Prostate gland (tissue), 2 donors: ENCODE measurements around the gene LIPC. TPM values are rescaled to one million over a fixed set of nuclear protein-coding genes. Genes with fewer than 3 reads are reported as not detected.

ENCODE experiments used
- DNase-seq: peaks from one replicate; pipeline ENCODE4 v3.0.0-alpha.2; 2019; ENCODE audit warnings: low spot score
- H3K27ac ChIP-seq, 2 donors: fragments of 200-600 bp; sonication (generic); 2 replicates each; pipeline ENCODE4 v1.5.1; 2017 to 2019
- H3K27me3 ChIP-seq: fragments of 200-600 bp; sonication (generic); replicated peaks from 2 replicates; pipeline ENCODE4 v1.5.1; 2019; ENCODE audit not compliant: insufficient read depth
- H3K36me3 ChIP-seq, 2 donors: fragments of 200-600 bp; sonication (generic); 1 replicate in 1 of 2; 2 replicates in 1 of 2; pipeline versions ENCODE4 v1.5.1 to v1.8.1; 2017 to 2019
- H3K4me1 ChIP-seq: fragments of 200-600 bp; sonication (generic); replicated peaks from 2 replicates; pipeline ENCODE4 v1.5.1; 2019
- H3K4me3 ChIP-seq, 2 donors: fragments of 200-600 bp; sonication (generic); 2 replicates each; pipeline ENCODE4 v1.5.1; 2017 to 2019
- H3K9me3 ChIP-seq: fragments of 200-600 bp; sonication (generic); 2 replicates; pipeline ENCODE4 v1.5.1; 2017
- CTCF ChIP-seq, 4 experiments: fragments of 200-600 bp in 2 of 4; fragments of 450-650 bp in 2 of 4; sonication (generic) in 2 of 4; IDR thresholded peaks; 1 replicate in 3 of 4; 2 replicates in 1 of 4; pipeline ENCODE4 v1.5.1; 2016 to 2019; ENCODE audit warnings: antibody characterized with exemption in 4 of 4, mild to moderate bottlenecking in 2 of 4, moderate library complexity in 2 of 4
- POLR2A ChIP-seq: fragments of 450-650 bp; IDR thresholded peaks from one replicate; pipeline ENCODE4 v1.6.1; 2016; ENCODE audit warnings: antibody characterized with exemption, mild to moderate bottlenecking
- POLR2AphosphoS5 ChIP-seq: sonication (generic); formaldehyde crosslinking; IDR thresholded peaks from one replicate; pipeline ENCODE4 v1.6.1; 2017; ENCODE audit warnings: antibody characterized with exemption
- WGBS: methylation state at CpG from one replicate; pipeline ENCODE4 v1.1.5; 2018; 5-methylcytosine and 5-hydroxymethylcytosine counted together
- intact Hi-C: fragments of 100-400 bp; cut with DNase I; formaldehyde crosslinking; loops from one replicate; pipeline ENCODE4 v1.14.2; 2022
- total RNA-seq, 2 donors: library from RNA; depleted of rRNA; stranded (reverse); fragments of >200 nt; gene quantifications; one replicate each; pipeline ENCODE4 v1.1.0, GENCODE V29; 2016

Gene LIPC
- total RNA-seq, 2 donors from 2014 or later = 0.14 TPM; not detected in 1

GRCh38 chr15:58546066-58546591 lies 114.3 kb downstream of the LIPC start:
- H3K27me3 ChIP-seq = no peaks in the 10 kb centered on the region
- intact Hi-C loops = no loop called here
- no peak overlapping the region for H3K27ac ChIP-seq
- H3K9me3 ChIP-seq = no peaks in the 10 kb centered on the region
- no peak for TF ChIP-seq POLR2A
- TF ChIP-seq CTCF (IDR thresholded peaks at IDR 0.05) = no peak
- no peak for TF ChIP-seq POLR2AphosphoS5
- H3K36me3 ChIP-seq = no peaks in the 10 kb centered on the region
- WGBS = 95% methylated on average over 9 of the region's 9 CpGs
- no peak overlapping the region for H3K4me3 ChIP-seq
- H3K4me1 ChIP-seq = no peaks in the 10 kb centered on the region
- no peak for DNase-seq

- Histone ChIP-seq H3K4me3 (no peak overlapping the region), H3K27me3 (no peaks in the 10 kb centered on the region), H3K9me3 (no peaks in the 10 kb centered on the region), H3K36me3 (no peaks in the 10 kb centered on the region), H3K27ac (no peak overlapping the region), H3K4me1 (no peaks in the 10 kb centered on the region)
- intact Hi-C loops = no loop called here
- no peak for DNase-seq
- 76% methylated on average over 13 of the region's 13 CpGs for WGBS
- TF ChIP-seq POLR2A (no peak), CTCF (IDR thresholded peaks at IDR 0.05) (no peak), POLR2AphosphoS5 (no peak)
These were observed 115.1 kb downstream of the LIPC start for GRCh38 chr15:58546635-58547627.

GRCh38 chr15:58547628-58548307 lies 116.0 kb downstream of the LIPC start:
- DNase-seq = no peak
- no peak for TF ChIP-seq CTCF (IDR thresholded peaks at IDR 0.05)
- no peak for TF ChIP-seq POLR2AphosphoS5
- TF ChIP-seq POLR2A = no peak
- Histone ChIP-seq H3K27me3 (no peaks in the 10 kb centered on the region), H3K4me3 (no peak overlapping the region), H3K4me1 (peaks cover 3% of the 10 kb centered on the region), H3K27ac (no peak overlapping the region), H3K9me3 (no peaks in the 10 kb centered on the region), H3K36me3 (no peaks in the 10 kb centered on the region)
- WGBS = 96% methylated on average over 9 of the region's 9 CpGs
- intact Hi-C loops = loop anchor here (2.0 kb wide), 1 partner anchor 215 kb away; no protein-coding TSS in a partner anchor

- H3K27me3 ChIP-seq = no peaks in the 10 kb centered on the region
- DNase-seq = no peak
- no peak overlapping the region for H3K4me3 ChIP-seq
- TF ChIP-seq CTCF (IDR thresholded peaks at IDR 0.05) (no peak), POLR2A (no peak), POLR2AphosphoS5 (no peak)
- peaks cover 3% of the 10 kb centered on the region for H3K4me1 ChIP-seq
- no peaks in the 10 kb centered on the region for H3K9me3 ChIP-seq
- H3K27ac ChIP-seq = no peak overlapping the region
- WGBS = 94% methylated on average over 24 of the region's 26 CpGs
- H3K36me3 ChIP-seq = no peaks in the 10 kb centered on the region
- intact Hi-C loops = loop anchor here (2.0 kb wide), 1 partner anchor 216 kb away; no protein-coding TSS in a partner anchor
These were observed 116.7 kb downstream of the LIPC start for GRCh38 chr15:58548308-58549012.
